ENCODE data around the gene GNAI2.

DNA sequence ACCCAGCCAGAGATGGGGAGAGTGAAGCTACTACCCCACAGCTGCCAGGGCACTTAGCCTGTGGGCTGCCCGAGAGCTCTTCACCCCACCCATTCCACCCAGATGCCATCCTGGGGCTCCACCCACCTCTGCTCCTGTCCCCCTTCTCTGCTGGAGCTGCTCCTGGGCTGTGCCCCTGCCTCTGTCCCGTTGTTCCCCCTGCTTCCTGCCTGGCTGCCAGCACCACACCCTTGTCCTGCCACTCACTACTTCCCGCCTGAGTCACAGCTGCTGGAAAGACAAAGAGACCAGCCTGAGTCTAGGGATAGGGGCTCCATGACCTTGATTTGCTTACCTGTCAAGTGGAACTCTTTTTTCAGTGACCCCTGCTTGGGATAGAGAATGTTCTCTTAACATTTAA is 12.4 kb downstream of the GNAI2 start:
- TF ChIP-seq, protein P1, sequence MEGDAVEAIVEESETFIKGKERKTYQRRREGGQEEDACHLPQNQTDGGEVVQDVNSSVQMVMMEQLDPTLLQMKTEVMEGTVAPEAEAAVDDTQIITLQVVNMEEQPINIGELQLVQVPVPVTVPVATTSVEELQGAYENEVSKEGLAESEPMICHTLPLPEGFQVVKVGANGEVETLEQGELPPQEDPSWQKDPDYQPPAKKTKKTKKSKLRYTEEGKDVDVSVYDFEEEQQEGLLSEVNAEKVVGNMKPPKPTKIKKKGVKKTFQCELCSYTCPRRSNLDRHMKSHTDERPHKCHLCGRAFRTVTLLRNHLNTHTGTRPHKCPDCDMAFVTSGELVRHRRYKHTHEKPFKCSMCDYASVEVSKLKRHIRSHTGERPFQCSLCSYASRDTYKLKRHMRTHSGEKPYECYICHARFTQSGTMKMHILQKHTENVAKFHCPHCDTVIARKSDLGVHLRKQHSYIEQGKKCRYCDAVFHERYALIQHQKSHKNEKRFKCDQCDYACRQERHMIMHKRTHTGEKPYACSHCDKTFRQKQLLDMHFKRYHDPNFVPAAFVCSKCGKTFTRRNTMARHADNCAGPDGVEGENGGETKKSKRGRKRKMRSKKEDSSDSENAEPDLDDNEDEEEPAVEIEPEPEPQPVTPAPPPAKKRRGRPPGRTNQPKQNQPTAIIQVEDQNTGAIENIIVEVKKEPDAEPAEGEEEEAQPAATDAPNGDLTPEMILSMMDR (IDR thresholded peaks at IDR 0.05) = no peak
- no peak for TF ChIP-seq POLR2A (IDR thresholded peaks at IDR 0.05)

All from adrenal gland (tissue), 5 donors.